SU-DHL-6 (cell line): ENCODE data around the gene PLCH1.

Experiments used
- H2AFZ ChIP-seq: fragments of 200-600 bp; sonication (generic); 2 replicates; pipeline ENCODE4 v1.6.1; 2014; ENCODE audit warnings: low read depth, mild to moderate bottlenecking, moderate library complexity, mixed read lengths, antibody characterized with exemption, low read length; ENCODE audit not compliant: severe bottlenecking
- H3F3A ChIP-seq: fragments of 200-600 bp; shearing (Covaris generic); 2 replicates; pipeline ENCODE4 v1.6.0; 2016; ENCODE audit warnings: antibody characterized with exemption, mild to moderate bottlenecking; ENCODE audit not compliant: insufficient read depth
- H3K27ac ChIP-seq: fragments of 200-600 bp; sonication (generic); 2 replicates; pipeline ENCODE4 v1.5.1; 2016; ENCODE audit warnings: low read depth, mild to moderate bottlenecking, low read length, moderate library complexity, mixed read lengths
- H3K27me3 ChIP-seq: fragments of 200-600 bp; sonication (generic), shearing (Covaris generic); 2 replicates; pipeline ENCODE4 v1.6.0; 2014; ENCODE audit warnings: mild to moderate bottlenecking, low read length
- H3K36me3 ChIP-seq: fragments of 200-600 bp; sonication (generic); 2 replicates; pipeline ENCODE4 v1.6.1; 2014; ENCODE audit warnings: mild to moderate bottlenecking, low read length, mixed read lengths
- H3K4me2 ChIP-seq: fragments of 300-600, 200-600 bp; shearing (Covaris generic), sonication (generic); 2 replicates; pipeline ENCODE4 v1.6.0; 2014; ENCODE audit warnings: low read length, low read depth, mild to moderate bottlenecking; ENCODE audit not compliant: poor library complexity, severe bottlenecking
- H3K4me3 ChIP-seq: fragments of 200-600 bp; sonication (generic); 2 replicates; pipeline ENCODE4 v1.5.1; 2014; ENCODE audit warnings: antibody characterized with exemption, low read length, mild to moderate bottlenecking, mixed read lengths; ENCODE audit not compliant: insufficient read depth, poor library complexity, severe bottlenecking
- H3K79me2 ChIP-seq: fragments of 200-600 bp; sonication (generic); 2 replicates; pipeline ENCODE4 v1.6.1; 2014; ENCODE audit warnings: mild to moderate bottlenecking, low read length, moderate library complexity; ENCODE audit not compliant: insufficient read depth
- H3K9ac ChIP-seq: fragments of 200-600 bp; sonication (generic); 2 replicates; pipeline ENCODE4 v1.7.0; 2014; ENCODE audit warnings: mild to moderate bottlenecking, low read length
- H3K9me2 ChIP-seq: fragments of 200-600 bp; sonication (generic); replicated peaks from 2 replicates; pipeline ENCODE4 v1.6.1; 2014; ENCODE audit warnings: low read length; ENCODE audit not compliant: insufficient read depth
- H3K9me3 ChIP-seq: fragments of 200-600 bp; sonication (generic); 2 replicates; pipeline ENCODE4 v1.6.1; 2014; ENCODE audit warnings: low read length, mixed read lengths; ENCODE audit not compliant: insufficient read depth
- H4K20me1 ChIP-seq: fragments of 200-600 bp; sonication (generic); 2 replicates; pipeline ENCODE4 v1.6.1; 2014; ENCODE audit warnings: low read depth, mild to moderate bottlenecking, antibody characterized with exemption, low read length, moderate library complexity, mixed read lengths
- CTCF ChIP-seq: fragments of 200-600 bp; sonication (generic); IDR thresholded peaks from one replicate; pipeline ENCODE4 v1.5.1; 2017; ENCODE audit warnings: antibody characterized with exemption, mild to moderate bottlenecking, low read length, moderate library complexity; ENCODE audit not compliant: insufficient read depth, poor library complexity, severe bottlenecking
- EZH2phosphoT487 ChIP-seq: fragments of 200-600 bp; sonication (generic), shearing (Covaris generic); conservative IDR thresholded peaks from 2 replicates; pipeline ENCODE4 v1.6.1; 2018; ENCODE audit warnings: mild to moderate bottlenecking, antibody characterized with exemption, low read length, moderate library complexity, mixed read lengths

Gene PLCH1

GRCh38 chr3:155354658-155355057, 390.2 kb downstream of the PLCH1 start:
- Histone ChIP-seq H3K36me3 (no peaks in the 10 kb centered on the region), H2AFZ (no peak overlapping the region)
- TF ChIP-seq EZH2phosphoT487 (no peak), CTCF (no peak)

GRCh38 chr3:155352900-155353490, 391.9 kb downstream of the PLCH1 start:
- Histone ChIP-seq H3K9me2 (no peaks in the 10 kb centered on the region), H3F3A (no peaks in the 10 kb centered on the region), H3K9ac (no peak overlapping the region), H3K4me2 (no peak overlapping the region), H3K9me3 (no peaks in the 10 kb centered on the region), H3K36me3 (no peaks in the 10 kb centered on the region), H4K20me1 (no peaks in the 10 kb centered on the region), H3K27ac (no peak overlapping the region), H3K4me3 (no peak overlapping the region), H3K79me2 (no peaks in the 10 kb centered on the region), H2AFZ (no peak overlapping the region), H3K27me3 (no peaks in the 10 kb centered on the region)
- TF ChIP-seq EZH2phosphoT487 (no peak), CTCF (peak; percentile 31)

More at GRCh38 chr3:155354658-155355057, 390.2 kb downstream of the PLCH1 start:
- Histone ChIP-seq H3K4me3 (no peak overlapping the region), H3F3A (no peaks in the 10 kb centered on the region), H3K4me2 (no peak overlapping the region), H3K9ac (no peak overlapping the region), H3K27me3 (no peaks in the 10 kb centered on the region), H3K9me3 (no peaks in the 10 kb centered on the region), H3K9me2 (no peaks in the 10 kb centered on the region), H3K79me2 (no peaks in the 10 kb centered on the region), H3K27ac (no peak overlapping the region), H4K20me1 (no peaks in the 10 kb centered on the region)

- no peaks in the 10 kb centered on the region for H3F3A ChIP-seq
- no peaks in the 10 kb centered on the region for H3K9me2 ChIP-seq
- H3K9ac ChIP-seq = no peak overlapping the region
- TF ChIP-seq EZH2phosphoT487 = no peak
- TF ChIP-seq CTCF = no peak
- H3K36me3 ChIP-seq = no peaks in the 10 kb centered on the region
- no peaks in the 10 kb centered on the region for H4K20me1 ChIP-seq
- H3K9me3 ChIP-seq = no peaks in the 10 kb centered on the region
- no peak overlapping the region for H3K4me2 ChIP-seq
- H3K4me3 ChIP-seq = no peak overlapping the region
- H3K79me2 ChIP-seq = no peaks in the 10 kb centered on the region
- no peaks in the 10 kb centered on the region for H3K27me3 ChIP-seq
- H3K27ac ChIP-seq = no peak overlapping the region
- H2AFZ ChIP-seq = no peak overlapping the region
These were observed 394.3 kb downstream of the PLCH1 start for GRCh38 chr3:155350571-155350970.
